GM12878 (cell line): ENCODE results near the gene METRN.

ENCODE experiments used
- BHLHE40 ChIP-seq, 2 experiments: fragments of 450-650 bp in 1 of 2; IDR thresholded peaks; 2 replicates each; pipeline ENCODE4 v1.6.1; 2011 to 2017; ENCODE audit warnings: low read depth in 2 of 2, borderline replicate concordance in 1 of 2, improper control_type of control experiment in 1 of 2, low read length in 1 of 2, mild to moderate bottlenecking in 1 of 2
- HDAC2 ChIP-seq: fragments of 200-600 bp; sonication (generic); IDR thresholded peaks from 2 replicates; pipeline ENCODE4 v1.6.1; 2017
- KAT2A ChIP-seq: conservative IDR thresholded peaks from 2 replicates; pipeline ENCODE4 v1.6.1; 2011; ENCODE audit warnings: low read depth, low read length; ENCODE audit not compliant: control insufficient read depth
- MTA3 ChIP-seq: IDR thresholded peaks from 2 replicates; pipeline ENCODE4 v1.6.1; 2012; ENCODE audit warnings: low read length, inconsistent platforms, borderline replicate concordance
- NR2F1 ChIP-seq: fragments of 450-650 bp; conservative IDR thresholded peaks from 2 replicates; pipeline ENCODE4 v1.6.1; 2017; ENCODE audit warnings: mild to moderate bottlenecking
- SMARCA5 ChIP-seq: fragments of 450-650 bp; IDR thresholded peaks from 2 replicates; pipeline ENCODE4 v1.6.1; 2017; ENCODE audit warnings: mild to moderate bottlenecking
- TAF1 ChIP-seq: IDR thresholded peaks from 2 replicates; pipeline ENCODE4 v1.6.1; 2011; ENCODE audit warnings: mild to moderate bottlenecking, low read depth, low read length, borderline replicate concordance
- TCF12 ChIP-seq: IDR thresholded peaks from 2 replicates; pipeline ENCODE4 v1.6.1; 2011; ENCODE audit warnings: low read depth, mild to moderate bottlenecking, low read length
- ZNF622 ChIP-seq: fragments of 450-650 bp; IDR thresholded peaks from 2 replicates; pipeline ENCODE4 v1.6.1; 2017; ENCODE audit warnings: mild to moderate bottlenecking, inconsistent platforms

- TF ChIP-seq SMARCA5 (no peak), BHLHE40 (IDR thresholded peaks at IDR 0.05; ENCODE audit: borderline replicate concordance in 1 of 2, low read depth in 2 of 2, low read length in 1 of 2) (no peak), TAF1 (no peak), KAT2A (no peak), NR2F1 (no peak), TCF12 (no peak), MTA3 (no peak), HDAC2 (no peak), ZNF622 (no peak)
These were observed 30.8 kb downstream of the METRN start for GRCh38 chr16:745739-746138.
